Stimulated activated CD4-positive, alpha-beta T cell treated with anti-CD3 and anti-CD28 coated beads, Interleukin-2, amount 100 ng/mL, for 4 hours (primary cell): Measurements from ENCODE around the gene VPS41.
A peak's percentile ranks its signal among the peaks of the same experiment; 100 is the strongest.
"Not testable (repeated sequence)": the region's sequence is repeated elsewhere in the genome, so short reads cannot be mapped to it uniquely, and the experiment has no call there.

Source experiments
- DNase-seq: peaks from one replicate; pipeline ENCODE4 v3.0.0-alpha.2; 2020; ENCODE audit warnings: low read depth

VPS41 gene

DNA sequence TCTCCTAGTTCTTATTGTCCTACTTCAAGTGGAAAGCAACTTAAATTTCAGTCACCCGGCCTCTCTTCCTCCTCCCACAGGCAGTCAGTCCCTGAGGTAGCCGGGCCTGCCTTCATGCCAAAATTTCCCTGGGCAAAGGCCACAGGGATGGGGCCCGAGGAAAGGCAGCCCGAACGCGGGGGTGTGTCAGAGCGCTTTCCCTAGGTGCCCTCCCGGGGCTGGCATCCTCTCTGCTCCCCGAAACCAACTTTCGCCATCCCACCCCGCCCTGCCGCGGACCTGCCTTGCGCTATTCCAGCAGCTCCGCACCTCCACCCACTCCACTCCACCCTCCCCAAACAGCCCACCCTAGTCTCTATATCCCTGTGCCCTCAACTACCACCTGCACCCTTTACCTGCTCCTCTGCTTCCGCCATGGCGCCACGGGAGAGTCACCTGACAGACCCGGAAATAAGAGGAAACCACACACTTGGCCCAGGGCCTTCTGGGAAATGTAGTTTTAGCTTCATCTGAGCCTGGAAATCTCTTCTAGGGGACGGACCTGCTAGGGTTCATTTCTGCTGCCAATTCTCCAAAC lies at the start of gene VPS41:
Gene VPS41, minus strand, starts transcription at position 433 of the 577 bp plus-strand sequence. Its CDS starts 17 bp downstream, at position 416.
- DNase-seq: peak; percentile 73

GRCh38 chr7:38955892-38956291 lies 46.9 kb upstream of the VPS41 start:
- no peak for DNase-seq

- no peak for DNase-seq
Observed at GRCh38 chr7:38953971-38954370, 45.0 kb upstream of the VPS41 start.

GRCh38 chr7:38953227-38953626 lies 44.2 kb upstream of the VPS41 start:
- DNase-seq: no peak

- DNase-seq: no peak
Observed at GRCh38 chr7:38951213-38951612, 42.2 kb upstream of the VPS41 start.

- DNase-seq: no peak
Observed at GRCh38 chr7:38950309-38950708, 41.3 kb upstream of the VPS41 start.

- not testable (repeated sequence) for DNase-seq
Observed at GRCh38 chr7:38947541-38947940, 38.5 kb upstream of the VPS41 start.

DNA sequence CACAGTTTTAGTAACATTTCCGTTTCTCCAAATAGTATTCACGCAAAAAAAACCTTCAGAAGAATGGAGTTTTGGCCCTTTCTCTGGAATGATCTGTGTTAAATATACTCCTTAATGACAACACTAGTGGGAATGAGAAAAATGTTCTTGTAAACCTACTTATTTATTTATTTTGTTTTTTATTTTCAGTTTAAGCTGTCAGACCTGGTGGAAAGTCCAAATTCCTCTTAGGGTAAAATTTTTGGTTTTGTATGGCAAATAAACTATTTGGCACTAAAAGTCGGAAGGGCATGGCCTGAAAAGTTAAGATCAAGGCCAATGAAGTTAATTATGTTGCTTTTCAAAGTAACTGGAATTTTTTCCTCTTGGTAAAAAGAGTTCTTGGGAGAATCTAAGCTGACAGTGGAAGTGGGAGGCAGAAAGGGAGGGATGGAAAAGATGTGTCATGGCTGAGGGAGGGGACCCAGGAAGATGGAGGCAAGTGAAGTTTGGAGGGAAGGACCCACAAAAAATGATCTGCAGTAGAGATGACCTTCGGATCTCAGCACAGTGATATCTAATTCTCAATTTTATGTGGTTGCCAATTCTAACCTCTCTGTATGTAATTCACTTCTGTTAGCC lies 33.5 kb upstream of the VPS41 start:
- DNase-seq: no peak

GRCh38 chr7:38940774-38941173 lies 31.8 kb upstream of the VPS41 start:
- DNase-seq: no peak

DNA sequence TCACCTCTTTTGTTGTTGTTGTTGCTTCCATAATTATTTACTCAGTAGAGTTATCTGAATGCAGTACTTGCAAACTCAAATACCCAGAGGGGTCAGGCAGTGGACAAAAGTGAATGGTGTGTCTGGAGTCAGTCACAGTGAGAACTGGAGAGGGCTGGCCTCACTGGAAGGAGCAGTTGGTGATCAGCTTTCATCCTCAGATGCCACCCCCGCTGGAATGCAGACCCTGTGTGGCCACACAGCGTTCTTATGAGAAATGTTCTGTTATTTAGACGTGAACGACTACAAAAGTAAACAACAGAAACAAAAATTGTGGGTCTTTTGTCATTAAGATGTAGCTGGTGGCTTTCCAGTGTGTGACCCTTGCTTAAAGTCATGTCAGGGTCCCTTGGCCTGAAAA lies 29.6 kb upstream of the VPS41 start:
- DNase-seq: no peak

- DNase-seq: no peak
Observed at GRCh38 chr7:38938001-38938485, 29.1 kb upstream of the VPS41 start.

- DNase-seq: no peak
Observed at GRCh38 chr7:38936641-38937040, 27.6 kb upstream of the VPS41 start.

- no peak for DNase-seq
Observed at GRCh38 chr7:38934536-38934935, 25.5 kb upstream of the VPS41 start.

- no peak for DNase-seq
Observed at GRCh38 chr7:38934051-38934450, 25.1 kb upstream of the VPS41 start.

DNA sequence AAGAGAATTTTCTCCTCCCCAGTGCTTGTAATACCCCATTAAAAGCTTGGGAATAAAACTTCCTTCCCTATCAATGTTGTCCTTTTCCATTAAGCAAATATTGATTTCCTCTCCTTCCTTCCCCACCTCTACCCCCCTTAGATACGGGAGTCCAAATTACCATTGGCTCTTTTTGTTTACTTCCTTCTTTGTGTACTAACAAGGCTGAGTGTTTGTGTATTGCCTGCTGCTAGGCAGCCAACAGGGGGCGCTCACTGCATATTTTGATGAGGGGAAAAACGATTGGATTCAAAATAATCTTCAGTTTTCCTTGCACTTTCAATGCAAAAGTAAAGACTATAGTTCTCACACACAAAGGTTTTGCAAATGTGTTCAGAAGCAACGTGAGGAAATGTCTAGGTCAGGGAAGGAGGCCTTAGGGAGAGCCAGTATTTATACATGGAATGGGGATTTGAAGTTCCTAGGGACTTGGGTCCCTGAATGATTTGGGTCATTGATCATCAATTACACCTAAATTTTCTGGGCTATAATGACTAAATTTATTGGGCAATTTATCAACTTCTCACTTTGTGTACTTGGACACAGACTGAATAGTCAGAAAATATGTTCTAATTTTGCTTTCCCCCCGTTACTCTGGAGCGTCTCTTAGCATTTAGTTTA lies 23.6 kb upstream of the VPS41 start:
- no peak for DNase-seq

GRCh38 chr7:38929460-38930171 lies 20.6 kb upstream of the VPS41 start:
- DNase-seq: no peak

GRCh38 chr7:38928506-38928905 lies 19.5 kb upstream of the VPS41 start:
- no peak for DNase-seq

DNA sequence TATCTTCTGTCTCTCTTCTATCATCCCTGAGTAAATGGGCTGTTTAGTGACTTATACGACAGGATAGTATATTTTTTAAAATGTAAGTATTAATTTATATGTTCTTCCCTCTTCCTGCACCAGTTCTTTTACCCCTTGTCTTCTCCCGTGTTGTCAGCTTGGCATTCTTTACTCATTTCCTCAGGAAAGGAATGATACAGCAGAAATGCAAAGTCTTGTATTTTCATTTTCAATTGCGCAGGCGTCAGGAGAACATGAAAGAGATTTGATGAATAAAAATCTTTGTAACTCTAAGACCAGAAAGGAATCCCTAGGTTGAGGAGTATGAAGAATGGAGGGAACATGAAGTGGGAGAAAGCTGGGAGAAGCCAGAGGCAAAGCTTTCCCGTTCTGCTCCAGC lies 18.8 kb upstream of the VPS41 start:
- no peak for DNase-seq

DNA sequence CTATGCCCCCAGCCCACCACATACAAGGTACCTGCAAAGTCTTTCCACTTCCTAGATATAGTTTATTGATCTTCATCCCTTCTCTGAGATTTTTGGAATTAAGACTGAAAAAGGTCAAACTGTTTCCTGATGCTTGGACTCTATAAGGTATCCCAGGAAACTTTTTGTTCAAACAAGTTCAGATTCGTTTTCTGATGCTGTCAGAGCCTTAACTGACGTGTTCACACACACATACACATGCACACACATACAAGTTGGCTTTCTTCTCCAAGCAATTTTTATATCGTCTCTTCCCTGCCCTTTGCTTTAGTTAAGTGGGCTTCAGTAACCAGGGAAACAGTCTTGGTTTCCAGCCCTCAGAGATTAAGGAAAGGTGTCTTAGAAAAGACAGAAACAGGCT lies 11.7 kb upstream of the VPS41 start:
- DNase-seq: no peak

GRCh38 chr7:38916396-38916795 lies 7.4 kb upstream of the VPS41 start:
- DNase-seq: no peak

DNA sequence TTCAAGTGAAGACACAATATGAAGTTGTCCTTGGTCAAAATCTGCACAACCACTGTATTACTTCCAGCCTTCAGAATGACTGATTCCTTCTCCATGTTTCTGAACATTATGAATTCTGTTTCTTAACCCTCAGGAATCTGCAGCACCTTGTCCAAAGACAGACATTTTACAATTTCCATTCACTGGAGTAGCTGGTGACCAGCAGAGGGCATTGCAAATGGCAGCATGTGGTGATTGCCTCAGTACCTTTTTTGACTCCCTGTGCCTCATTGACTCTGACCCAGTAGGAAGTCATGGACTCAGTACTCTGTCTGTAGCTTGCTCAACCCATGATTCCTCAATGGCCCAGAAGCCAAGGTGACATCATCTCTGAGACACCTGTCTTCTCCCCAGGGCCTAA lies 879 bp upstream of the VPS41 start:
- DNase-seq: no peak

DNA sequence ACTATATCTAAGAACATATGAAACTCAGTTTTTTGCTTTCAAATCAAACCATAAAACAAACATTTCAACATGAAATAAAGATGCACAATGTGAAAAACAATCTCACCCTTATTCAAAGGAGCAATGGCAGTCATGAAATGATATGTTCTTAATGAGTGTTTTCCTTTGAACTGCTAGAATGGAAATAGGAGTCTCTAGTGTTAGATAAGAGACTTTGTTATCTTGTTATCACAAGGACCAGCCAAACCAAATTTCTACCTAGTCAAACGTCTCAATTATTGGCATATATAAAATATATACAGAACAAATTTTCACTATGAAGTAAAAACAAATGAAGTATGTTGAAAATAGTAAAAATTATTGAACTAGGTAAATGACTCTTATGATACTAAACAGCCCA lies 1.2 kb downstream of the VPS41 start:
- no peak for DNase-seq

GRCh38 chr7:38907066-38907465 lies 1.9 kb downstream of the VPS41 start:
- no peak for DNase-seq
